ENCODE measurements around the gene ACSS1.
A peak's percentile ranks its signal among the peaks of the same experiment; 100 is the strongest.

The ACSS1 gene

DNA sequence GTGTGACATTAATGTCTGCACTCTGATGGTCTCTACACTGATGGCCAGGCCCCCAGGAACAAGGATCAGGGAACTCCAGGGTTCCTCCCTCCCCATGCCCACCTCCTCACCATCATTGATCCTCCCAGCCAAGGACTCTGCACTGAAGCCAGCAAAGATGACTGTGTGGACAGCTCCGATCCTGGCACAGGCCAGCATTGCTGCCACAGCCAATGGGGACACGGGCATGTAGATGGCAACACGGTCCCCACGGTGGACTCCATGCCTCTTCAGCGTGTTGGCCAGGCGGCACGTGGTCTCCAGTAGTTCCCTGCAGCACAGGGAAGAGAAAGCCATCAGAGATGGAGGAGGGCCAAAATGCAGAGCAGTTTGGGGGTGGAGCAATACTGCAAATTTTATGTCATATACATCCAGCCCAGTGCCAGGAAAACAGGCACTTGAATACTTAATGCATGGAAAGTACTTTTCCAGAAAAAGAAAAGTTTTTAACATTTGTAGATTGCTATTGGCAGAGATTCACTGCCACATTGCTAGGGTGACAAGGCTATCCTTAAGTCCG lies 27.2 kb downstream of the ACSS1 start:
- TF ChIP-seq, protein P1, sequence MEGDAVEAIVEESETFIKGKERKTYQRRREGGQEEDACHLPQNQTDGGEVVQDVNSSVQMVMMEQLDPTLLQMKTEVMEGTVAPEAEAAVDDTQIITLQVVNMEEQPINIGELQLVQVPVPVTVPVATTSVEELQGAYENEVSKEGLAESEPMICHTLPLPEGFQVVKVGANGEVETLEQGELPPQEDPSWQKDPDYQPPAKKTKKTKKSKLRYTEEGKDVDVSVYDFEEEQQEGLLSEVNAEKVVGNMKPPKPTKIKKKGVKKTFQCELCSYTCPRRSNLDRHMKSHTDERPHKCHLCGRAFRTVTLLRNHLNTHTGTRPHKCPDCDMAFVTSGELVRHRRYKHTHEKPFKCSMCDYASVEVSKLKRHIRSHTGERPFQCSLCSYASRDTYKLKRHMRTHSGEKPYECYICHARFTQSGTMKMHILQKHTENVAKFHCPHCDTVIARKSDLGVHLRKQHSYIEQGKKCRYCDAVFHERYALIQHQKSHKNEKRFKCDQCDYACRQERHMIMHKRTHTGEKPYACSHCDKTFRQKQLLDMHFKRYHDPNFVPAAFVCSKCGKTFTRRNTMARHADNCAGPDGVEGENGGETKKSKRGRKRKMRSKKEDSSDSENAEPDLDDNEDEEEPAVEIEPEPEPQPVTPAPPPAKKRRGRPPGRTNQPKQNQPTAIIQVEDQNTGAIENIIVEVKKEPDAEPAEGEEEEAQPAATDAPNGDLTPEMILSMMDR (IDR thresholded peaks at IDR 0.05; ENCODE audit: insufficient read depth, low read length), result no peak
- TF ChIP-seq SPI1 (IDR thresholded peaks at IDR 0.05; ENCODE audit: borderline replicate concordance, low read depth), result no peak
- TF ChIP-seq GABPA (IDR thresholded peaks at IDR 0.05; ENCODE audit: low read depth), result no peak
- TF ChIP-seq POLR2AphosphoS5 (IDR thresholded peaks at IDR 0.05; ENCODE audit: low read depth), result no peak
- TF ChIP-seq, protein P2, sequence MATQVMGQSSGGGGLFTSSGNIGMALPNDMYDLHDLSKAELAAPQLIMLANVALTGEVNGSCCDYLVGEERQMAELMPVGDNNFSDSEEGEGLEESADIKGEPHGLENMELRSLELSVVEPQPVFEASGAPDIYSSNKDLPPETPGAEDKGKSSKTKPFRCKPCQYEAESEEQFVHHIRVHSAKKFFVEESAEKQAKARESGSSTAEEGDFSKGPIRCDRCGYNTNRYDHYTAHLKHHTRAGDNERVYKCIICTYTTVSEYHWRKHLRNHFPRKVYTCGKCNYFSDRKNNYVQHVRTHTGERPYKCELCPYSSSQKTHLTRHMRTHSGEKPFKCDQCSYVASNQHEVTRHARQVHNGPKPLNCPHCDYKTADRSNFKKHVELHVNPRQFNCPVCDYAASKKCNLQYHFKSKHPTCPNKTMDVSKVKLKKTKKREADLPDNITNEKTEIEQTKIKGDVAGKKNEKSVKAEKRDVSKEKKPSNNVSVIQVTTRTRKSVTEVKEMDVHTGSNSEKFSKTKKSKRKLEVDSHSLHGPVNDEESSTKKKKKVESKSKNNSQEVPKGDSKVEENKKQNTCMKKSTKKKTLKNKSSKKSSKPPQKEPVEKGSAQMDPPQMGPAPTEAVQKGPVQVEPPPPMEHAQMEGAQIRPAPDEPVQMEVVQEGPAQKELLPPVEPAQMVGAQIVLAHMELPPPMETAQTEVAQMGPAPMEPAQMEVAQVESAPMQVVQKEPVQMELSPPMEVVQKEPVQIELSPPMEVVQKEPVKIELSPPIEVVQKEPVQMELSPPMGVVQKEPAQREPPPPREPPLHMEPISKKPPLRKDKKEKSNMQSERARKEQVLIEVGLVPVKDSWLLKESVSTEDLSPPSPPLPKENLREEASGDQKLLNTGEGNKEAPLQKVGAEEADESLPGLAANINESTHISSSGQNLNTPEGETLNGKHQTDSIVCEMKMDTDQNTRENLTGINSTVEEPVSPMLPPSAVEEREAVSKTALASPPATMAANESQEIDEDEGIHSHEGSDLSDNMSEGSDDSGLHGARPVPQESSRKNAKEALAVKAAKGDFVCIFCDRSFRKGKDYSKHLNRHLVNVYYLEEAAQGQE (IDR thresholded peaks at IDR 0.05; ENCODE audit: insufficient replicate concordance, low read depth), result no peak
- Histone ChIP-seq H3K27me3 (ENCODE audit: insufficient read depth, poor library complexity, severe bottlenecking) (no peaks in the 10 kb centered on the region), H3K4me3 (replicated peaks; ENCODE audit: insufficient read depth, low read length) (no peak overlapping the region), H3K27ac (replicated peaks) (no peak overlapping the region)
- DNase-seq (ENCODE audit: low read depth in 1 of 2, low spot score in 1 of 2), result no peak

DNA sequence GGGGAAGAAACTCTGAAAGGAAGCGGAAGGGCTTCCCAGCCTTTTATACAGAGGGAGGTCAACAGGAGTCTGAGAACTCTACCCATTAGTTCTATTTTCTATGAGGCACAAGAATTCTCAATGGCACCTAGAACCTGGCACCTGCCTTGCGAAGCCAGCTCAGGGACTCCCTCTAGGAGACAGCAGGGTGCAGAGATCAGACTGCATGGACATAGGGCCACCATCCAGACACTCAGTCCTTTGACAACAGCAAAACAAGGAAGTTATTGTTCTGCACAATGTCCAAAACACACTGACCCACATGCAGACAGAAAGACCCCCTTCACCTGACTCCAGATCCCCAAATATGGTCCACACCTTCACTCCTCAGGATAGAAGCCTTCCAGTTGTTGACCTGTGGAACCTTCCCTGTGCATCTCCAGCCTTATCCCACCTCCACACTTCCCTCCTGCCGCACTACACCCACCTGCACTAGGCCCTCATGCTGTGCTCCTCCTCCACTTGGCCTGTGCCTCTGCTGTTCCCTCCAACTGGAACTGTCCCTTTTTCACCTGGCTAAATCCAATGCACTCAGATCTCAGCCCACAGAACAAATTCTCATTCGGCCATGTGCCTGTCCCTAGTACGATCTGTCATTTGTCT lies 27.8 kb downstream of the ACSS1 start:
- no peak overlapping the region for H3K27ac ChIP-seq (replicated peaks)
- H3K4me3 ChIP-seq (replicated peaks; ENCODE audit: insufficient read depth, low read length), result no peak overlapping the region
- H3K27me3 ChIP-seq (ENCODE audit: insufficient read depth, poor library complexity, severe bottlenecking), result no peaks in the 10 kb centered on the region
- TF ChIP-seq POLR2AphosphoS5 (IDR thresholded peaks at IDR 0.05; ENCODE audit: low read depth) (no peak), GABPA (IDR thresholded peaks at IDR 0.05; ENCODE audit: low read depth) (no peak), SPI1 (IDR thresholded peaks at IDR 0.05; ENCODE audit: borderline replicate concordance, low read depth) (no peak)
- TF ChIP-seq, protein P1 (IDR thresholded peaks at IDR 0.05; ENCODE audit: insufficient read depth, low read length), result no peak
- TF ChIP-seq, protein P2 (IDR thresholded peaks at IDR 0.05; ENCODE audit: insufficient replicate concordance, low read depth), result no peak
- DNase-seq (ENCODE audit: low read depth in 1 of 2, low spot score in 1 of 2), result no peak

DNA sequence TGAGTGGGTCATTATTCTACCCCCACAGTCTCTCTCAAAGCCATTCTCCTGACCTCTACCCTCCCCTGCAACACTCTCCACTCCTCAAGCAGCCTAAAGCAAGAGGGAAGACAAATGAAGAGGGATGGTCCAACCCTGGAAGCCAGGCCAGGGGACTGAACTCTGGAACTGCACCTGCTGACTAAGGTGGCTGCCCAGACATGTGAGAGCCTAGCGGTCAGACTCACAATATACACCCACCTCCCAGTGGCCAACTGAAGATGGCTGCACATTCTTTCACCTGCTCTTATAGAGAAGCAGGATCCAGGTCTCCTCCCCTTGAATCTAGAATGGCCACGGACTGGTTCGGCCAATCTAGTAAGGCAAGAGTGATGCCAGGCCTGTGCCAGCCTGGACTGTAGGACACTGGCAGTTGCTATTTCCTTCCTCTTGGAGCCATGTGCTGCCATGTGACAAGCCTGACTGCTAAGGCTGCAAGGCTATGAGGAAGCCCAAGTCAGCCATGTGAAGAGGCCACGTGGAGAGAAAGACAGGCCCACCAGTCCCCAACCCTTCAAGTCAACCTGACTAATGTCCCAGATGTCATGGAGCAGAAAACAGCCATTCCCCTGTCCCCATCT lies 31.8 kb downstream of the ACSS1 start:
- TF ChIP-seq, protein P1 (IDR thresholded peaks at IDR 0.05; ENCODE audit: insufficient read depth, low read length), result no peak
- no peak for TF ChIP-seq GABPA (IDR thresholded peaks at IDR 0.05; ENCODE audit: low read depth)
- TF ChIP-seq SPI1 (IDR thresholded peaks at IDR 0.05; ENCODE audit: borderline replicate concordance, low read depth), result peak; percentile 19; the same call in 1 of the 2 replicates
- TF ChIP-seq POLR2AphosphoS5 (IDR thresholded peaks at IDR 0.05; ENCODE audit: low read depth), result peak; percentile 50; the same call in 1 of the 2 replicates
- TF ChIP-seq, protein P2 (IDR thresholded peaks at IDR 0.05; ENCODE audit: insufficient replicate concordance, low read depth), result no peak
- H3K27me3 ChIP-seq (ENCODE audit: insufficient read depth, poor library complexity, severe bottlenecking), result no peaks in the 10 kb centered on the region
- H3K27ac ChIP-seq (replicated peaks), result peak overlapping the region; percentile 39; the same call in 1 of the 2 replicates
- peak; percentile 16 to 52 for DNase-seq (ENCODE audit: low read depth in 1 of 2, low spot score in 1 of 2)
- no peak overlapping the region for H3K4me3 ChIP-seq (replicated peaks; ENCODE audit: insufficient read depth, low read length)
